Activated CD4-positive, CD25-positive, alpha-beta regulatory T cell treated with anti-CD3 and anti-CD28 coated beads, Interleukin-2, amount 50 U/mL, for 24 hours (primary cell): Measurements from ENCODE around the gene UBE3D.
"Not testable (repeated sequence)": the region's sequence is repeated elsewhere in the genome, so short reads cannot be mapped to it uniquely, and the experiment has no call there.

Experiments used
- ATAC-seq, 2 donors: fragments of 150-1000 bp; cut with Tn5 transposase; one replicate each; pipeline ENCODE4 v1.10.0; 2021; ENCODE audit warnings: mild to moderate bottlenecking in 1 of 2, moderate library complexity in 1 of 2

Gene UBE3D

GRCh38 chr6:82867946-82868345, 197.7 kb downstream of the UBE3D start:
- ATAC-seq, result no peak

- ATAC-seq, result no peak
Measured at GRCh38 chr6:82866446-82866845, 199.2 kb downstream of the UBE3D start.

- no peak for ATAC-seq
Measured at GRCh38 chr6:82865461-82865860, 200.2 kb downstream of the UBE3D start.

DNA sequence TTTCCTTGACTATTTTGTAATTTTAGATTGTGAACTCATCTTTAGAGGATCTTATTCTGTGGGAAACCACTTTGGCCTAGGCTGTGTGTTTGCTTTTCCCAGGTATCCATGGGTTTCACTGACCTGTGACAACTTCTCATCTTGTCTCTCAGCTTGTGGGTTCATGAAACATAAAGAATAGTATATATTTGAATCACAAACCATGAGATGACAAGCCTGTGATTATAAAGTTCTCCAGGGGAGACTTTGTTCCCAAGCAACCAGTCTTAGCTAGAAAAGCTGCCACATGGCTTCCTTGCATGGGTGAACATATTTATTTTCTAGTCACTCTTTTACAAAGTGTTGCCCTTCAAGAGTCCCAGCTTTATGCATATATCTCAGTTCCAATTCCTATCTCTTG, 201.9 kb downstream of the UBE3D start:
- no peak for ATAC-seq

DNA sequence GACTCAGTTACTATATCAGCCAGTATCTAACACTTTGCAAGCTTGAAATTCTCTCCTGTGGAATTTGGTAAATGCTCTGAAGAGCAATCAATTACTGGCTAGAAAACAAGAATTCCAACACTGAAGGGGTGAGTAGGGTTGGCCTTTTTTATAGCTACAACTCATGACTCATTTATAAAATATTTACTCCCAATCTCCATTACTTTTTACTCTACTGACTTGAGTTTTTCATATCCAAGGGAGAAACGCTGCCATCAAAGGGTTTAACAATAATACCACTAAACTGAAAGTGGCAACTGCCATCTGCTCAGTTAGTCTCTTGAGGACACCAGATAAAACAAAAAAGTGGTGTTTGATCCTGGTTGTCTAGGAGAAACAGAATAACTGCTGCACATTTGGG, 203.1 kb downstream of the UBE3D start:
- ATAC-seq, result no peak

DNA sequence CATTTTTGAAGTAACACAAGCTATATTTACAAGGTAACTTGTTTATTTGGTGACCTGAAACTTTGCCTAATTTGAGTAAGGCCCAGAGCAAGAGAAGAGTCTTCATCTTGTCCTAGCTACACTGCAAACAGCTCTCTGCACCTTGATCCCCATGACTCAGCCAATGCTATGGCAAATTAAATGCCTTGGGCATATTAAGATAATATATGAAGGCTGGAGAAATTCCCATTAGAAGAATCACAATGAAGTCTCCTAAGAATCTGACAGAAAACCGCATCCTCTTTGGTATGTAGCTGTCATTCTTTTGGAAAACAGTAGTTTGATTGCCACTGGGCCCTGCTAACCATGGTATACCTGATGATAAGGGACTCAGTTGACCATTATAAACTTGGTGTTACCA, 204.5 kb downstream of the UBE3D start:
- ATAC-seq, result no peak

- not testable (repeated sequence) for ATAC-seq
Measured at GRCh38 chr6:82856077-82856476, 209.6 kb downstream of the UBE3D start.

- ATAC-seq, result not testable (repeated sequence)
Measured at GRCh38 chr6:82852904-82853303, 212.7 kb downstream of the UBE3D start.

- ATAC-seq, result no peak
Measured at GRCh38 chr6:82843291-82843885, 222.3 kb downstream of the UBE3D start.

DNA sequence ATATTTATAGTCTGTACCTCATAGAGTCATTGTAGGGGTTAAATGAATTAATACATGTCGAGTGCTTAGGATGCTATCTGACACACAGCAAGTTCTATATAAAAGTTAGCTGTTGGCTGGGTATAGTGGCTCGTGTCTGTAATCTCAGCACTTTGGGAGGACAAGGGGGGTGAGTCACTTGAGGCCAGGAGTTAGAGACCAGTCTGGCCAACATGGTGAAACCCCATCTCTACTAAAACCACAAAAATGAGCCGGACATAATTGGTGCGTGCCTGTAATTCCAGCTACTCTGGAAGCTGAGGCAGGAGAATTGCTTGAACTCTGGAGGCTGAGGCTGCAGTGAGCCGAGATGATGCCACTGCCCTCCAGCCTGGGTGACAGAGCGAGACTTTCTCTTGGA, 222.9 kb downstream of the UBE3D start:
- ATAC-seq, result no peak
